H7 (cell line): Measurements from ENCODE around the gene SAMD4A. TPM values are rescaled to one million over a fixed set of nuclear protein-coding genes. Genes with fewer than 3 reads are reported as not detected.

Source experiments
- DNase-seq: peaks from one replicate; pipeline ENCODE4 v3.0.0; 2012
- H3K27me3 ChIP-seq: 2 replicates; pipeline ENCODE4 v1.6.0; 2011; ENCODE audit warnings: mild to moderate bottlenecking, low read length; ENCODE audit not compliant: control insufficient read depth, insufficient read depth
- H3K36me3 ChIP-seq: replicated peaks from 2 replicates; pipeline ENCODE4 v1.5.1; 2011; ENCODE audit warnings: low read length; ENCODE audit not compliant: control insufficient read depth, insufficient read depth
- H3K4me3 ChIP-seq: 2 replicates; pipeline ENCODE4 v1.5.1; 2011; ENCODE audit warnings: low read depth, mild to moderate bottlenecking, control low read depth, low read length, moderate library complexity; ENCODE audit not compliant: insufficient read depth
- total RNA-seq: library from RNA; depleted of rRNA; stranded (reverse); fragments of >200 nt; shearing (Covaris generic); gene quantifications from 2 replicates; pipeline ENCODE4 v1.2.3, GENCODE V29; 2014

SAMD4A gene
- total RNA-seq, 1 experiment from 2014 or later: 8.5 TPM

GRCh38 chr14:54807881-54808280 is 241.0 kb downstream of the SAMD4A start:
- Histone ChIP-seq H3K27me3 (peaks cover 8% of the 10 kb centered on the region), H3K4me3 (no peak overlapping the region), H3K36me3 (no peaks in the 10 kb centered on the region)
- no peak for DNase-seq

DNA sequence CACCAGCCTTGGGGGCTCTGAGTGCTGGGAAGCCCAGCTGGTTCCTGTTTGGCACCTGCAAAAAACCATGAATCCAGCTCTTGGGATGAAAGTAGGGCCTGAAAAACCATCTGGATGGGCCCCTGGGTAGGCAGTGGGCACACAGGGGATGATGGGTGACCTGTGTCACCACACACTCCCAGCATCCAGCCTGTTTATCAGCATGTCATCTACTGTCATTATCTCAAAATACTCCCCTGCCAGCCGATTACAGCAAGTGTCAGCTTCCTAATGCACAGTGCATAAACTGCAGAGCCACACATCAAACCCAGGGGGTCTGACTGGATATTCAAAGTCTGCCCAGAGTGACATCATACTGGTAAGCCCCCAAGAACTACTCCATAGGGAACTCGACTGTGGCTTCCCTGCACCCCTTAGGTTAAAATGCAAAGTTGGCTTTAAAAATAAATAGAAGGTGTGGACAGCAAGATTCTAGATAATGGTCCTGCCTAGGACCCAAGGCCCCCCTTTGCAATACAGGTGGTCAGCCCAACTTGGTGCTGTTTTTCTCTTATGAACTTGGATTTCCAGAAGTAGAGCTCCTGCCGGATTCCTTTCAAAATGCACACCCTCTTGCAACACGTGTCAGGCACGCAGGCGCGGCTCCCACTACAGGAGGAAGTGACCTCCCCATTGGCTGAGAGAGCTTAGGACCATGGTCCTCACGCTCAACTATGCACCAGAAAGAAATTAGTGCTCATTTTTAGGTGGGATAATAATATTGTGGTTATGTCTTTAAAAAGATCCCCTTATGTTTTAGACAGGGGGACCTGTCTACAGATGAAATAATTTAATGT is 241.6 kb downstream of the SAMD4A start:
- DNase-seq: no peak
- Histone ChIP-seq H3K4me3 (no peak overlapping the region), H3K27me3 (peaks cover 8% of the 10 kb centered on the region), H3K36me3 (no peaks in the 10 kb centered on the region)

GRCh38 chr14:54809767-54810166 is 242.8 kb downstream of the SAMD4A start:
- peaks cover 2% of the 10 kb centered on the region; the same call in 1 of the 2 replicates for H3K27me3 ChIP-seq
- no peaks in the 10 kb centered on the region for H3K36me3 ChIP-seq
- H3K4me3 ChIP-seq: no peak overlapping the region
- no peak for DNase-seq

- no peak overlapping the region for H3K4me3 ChIP-seq
- H3K27me3 ChIP-seq: peaks cover 2% of the 10 kb centered on the region; the same call in 1 of the 2 replicates
- DNase-seq: no peak
- H3K36me3 ChIP-seq: no peaks in the 10 kb centered on the region
Measured at GRCh38 chr14:54812617-54813016, 245.7 kb downstream of the SAMD4A start.

- Histone ChIP-seq H3K4me3 (no peak overlapping the region), H3K27me3 (peaks cover 2% of the 10 kb centered on the region; the same call in 1 of the 2 replicates), H3K36me3 (no peaks in the 10 kb centered on the region)
- DNase-seq: no peak
Measured at GRCh38 chr14:54813081-54813480, 246.2 kb downstream of the SAMD4A start.

GRCh38 chr14:54814076-54814475 is 247.1 kb downstream of the SAMD4A start:
- Histone ChIP-seq H3K4me3 (no peak overlapping the region), H3K27me3 (peaks cover 2% of the 10 kb centered on the region; the same call in 1 of the 2 replicates), H3K36me3 (no peaks in the 10 kb centered on the region)
- DNase-seq: peak; percentile 67

GRCh38 chr14:54815016-54815415 is 248.1 kb downstream of the SAMD4A start:
- peaks cover 2% of the 10 kb centered on the region; the same call in 1 of the 2 replicates for H3K27me3 ChIP-seq
- no peak overlapping the region for H3K4me3 ChIP-seq
- DNase-seq: no peak
- H3K36me3 ChIP-seq: no peaks in the 10 kb centered on the region

GRCh38 chr14:54815515-54815914 is 248.6 kb downstream of the SAMD4A start:
- peaks cover 2% of the 10 kb centered on the region; the same call in 1 of the 2 replicates for H3K27me3 ChIP-seq
- H3K36me3 ChIP-seq: no peaks in the 10 kb centered on the region
- H3K4me3 ChIP-seq: no peak overlapping the region
- no peak for DNase-seq

GRCh38 chr14:54816450-54816849 is 249.5 kb downstream of the SAMD4A start:
- H3K27me3 ChIP-seq: peaks cover 2% of the 10 kb centered on the region; the same call in 1 of the 2 replicates
- H3K4me3 ChIP-seq: no peak overlapping the region
- DNase-seq: no peak
- no peaks in the 10 kb centered on the region for H3K36me3 ChIP-seq

DNA sequence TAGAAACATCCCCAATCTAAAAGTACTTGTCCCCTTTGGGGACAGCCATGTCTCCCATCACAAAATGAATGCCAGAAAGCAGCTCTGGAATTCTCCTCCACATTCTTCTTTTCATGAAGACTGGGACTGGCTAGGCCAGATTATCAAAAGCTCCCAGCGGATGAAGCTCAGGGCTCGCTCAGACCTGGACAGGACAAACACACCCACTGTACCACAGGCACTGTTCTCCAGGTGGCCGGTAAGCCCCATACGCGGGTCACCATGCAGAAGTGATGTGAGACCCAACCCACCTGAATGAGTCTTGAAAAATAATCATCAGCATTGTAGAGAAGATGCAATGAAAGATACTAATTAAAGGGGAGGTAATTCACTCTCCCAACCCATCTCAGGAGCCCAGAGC is 250.6 kb downstream of the SAMD4A start:
- Histone ChIP-seq H3K27me3 (peaks cover 1% of the 10 kb centered on the region; the same call in 1 of the 2 replicates), H3K4me3 (no peak overlapping the region), H3K36me3 (no peaks in the 10 kb centered on the region)
- DNase-seq: no peak

DNA sequence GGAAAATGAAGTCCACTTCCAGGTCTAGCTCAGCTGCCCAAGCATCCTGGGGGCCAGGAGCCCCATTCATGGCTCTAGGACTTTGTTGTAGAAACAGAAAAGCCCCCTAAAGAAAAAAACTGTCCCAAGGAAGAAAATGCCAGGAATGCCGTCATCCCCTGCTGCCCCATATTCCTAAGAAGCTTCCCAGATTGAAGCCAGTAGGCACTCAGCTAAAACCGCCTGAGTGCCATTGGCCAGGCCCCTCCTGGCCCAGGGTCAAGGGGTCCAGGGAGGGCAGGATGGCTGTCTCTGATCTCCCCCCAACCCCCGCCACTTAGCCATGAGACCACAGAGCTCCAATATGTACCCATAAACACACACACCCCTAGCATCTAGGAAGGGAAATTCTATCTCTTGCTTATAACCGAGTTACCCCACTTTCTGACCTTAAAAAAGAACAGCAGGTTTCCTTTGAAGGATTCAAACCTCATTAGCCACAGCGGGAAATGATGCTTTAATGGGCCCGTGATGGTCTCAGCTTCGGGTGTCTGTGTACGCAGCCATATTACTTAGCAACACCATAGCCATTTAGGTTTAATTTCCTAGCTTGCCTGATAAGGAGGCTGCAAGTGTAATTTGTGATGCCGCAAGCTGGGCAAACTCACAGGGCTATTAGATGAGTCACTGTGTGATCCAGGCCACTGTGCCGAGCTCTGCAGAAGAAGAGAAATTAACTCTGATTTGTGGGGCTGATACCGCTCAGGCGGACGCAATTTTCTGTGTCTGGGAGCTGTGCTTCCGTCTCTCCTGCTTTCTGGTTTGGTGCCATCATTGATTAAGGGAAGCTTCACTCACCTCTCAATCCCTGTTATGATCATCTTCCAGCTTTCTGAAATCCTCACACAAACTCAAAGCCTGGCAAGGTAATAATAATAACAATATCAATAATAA is 251.5 kb downstream of the SAMD4A start:
- Histone ChIP-seq H3K4me3 (no peak overlapping the region), H3K36me3 (no peaks in the 10 kb centered on the region), H3K27me3 (no peaks in the 10 kb centered on the region)
- DNase-seq: no peak

GRCh38 chr14:54822685-54823084 is 255.8 kb downstream of the SAMD4A start:
- Histone ChIP-seq H3K4me3 (no peak overlapping the region), H3K36me3 (no peaks in the 10 kb centered on the region), H3K27me3 (no peaks in the 10 kb centered on the region)
- no peak for DNase-seq

- Histone ChIP-seq H3K4me3 (no peak overlapping the region), H3K36me3 (no peaks in the 10 kb centered on the region), H3K27me3 (no peaks in the 10 kb centered on the region)
- no peak for DNase-seq
Measured at GRCh38 chr14:54823757-54824549, 257.0 kb downstream of the SAMD4A start.

DNA sequence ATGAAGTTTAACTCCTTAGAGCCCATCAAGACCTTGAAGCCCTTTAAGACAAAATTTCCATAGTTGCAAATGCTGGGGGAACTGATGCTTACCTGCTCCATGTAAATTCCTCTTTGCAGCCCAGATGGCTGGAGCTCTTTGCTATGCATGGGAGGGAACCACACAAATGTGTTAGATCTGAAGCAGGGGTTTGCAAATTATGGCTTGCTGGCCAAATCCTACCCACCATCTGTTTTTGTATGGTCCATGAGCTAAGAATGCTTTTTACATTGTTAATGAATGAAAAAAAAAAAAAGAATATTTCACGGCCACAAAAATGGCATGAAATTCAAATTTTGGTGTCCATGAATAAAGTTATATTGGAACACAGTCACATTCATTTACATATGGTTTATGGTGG is 261.1 kb downstream of the SAMD4A start:
- no peaks in the 10 kb centered on the region for H3K27me3 ChIP-seq

More for the DNA sequence above, 261.1 kb downstream of the SAMD4A start:
- DNase-seq: no peak
- no peak overlapping the region for H3K4me3 ChIP-seq
- H3K36me3 ChIP-seq: no peaks in the 10 kb centered on the region
